ENCODE data around the gene ABCC6. TPM values are rescaled to one million over a fixed set of nuclear protein-coding genes. Genes with fewer than 3 reads are reported as not detected.

ABCC6 gene
- polyA plus RNA-seq, 1 donor from 2014 or later: not detected

DNA sequence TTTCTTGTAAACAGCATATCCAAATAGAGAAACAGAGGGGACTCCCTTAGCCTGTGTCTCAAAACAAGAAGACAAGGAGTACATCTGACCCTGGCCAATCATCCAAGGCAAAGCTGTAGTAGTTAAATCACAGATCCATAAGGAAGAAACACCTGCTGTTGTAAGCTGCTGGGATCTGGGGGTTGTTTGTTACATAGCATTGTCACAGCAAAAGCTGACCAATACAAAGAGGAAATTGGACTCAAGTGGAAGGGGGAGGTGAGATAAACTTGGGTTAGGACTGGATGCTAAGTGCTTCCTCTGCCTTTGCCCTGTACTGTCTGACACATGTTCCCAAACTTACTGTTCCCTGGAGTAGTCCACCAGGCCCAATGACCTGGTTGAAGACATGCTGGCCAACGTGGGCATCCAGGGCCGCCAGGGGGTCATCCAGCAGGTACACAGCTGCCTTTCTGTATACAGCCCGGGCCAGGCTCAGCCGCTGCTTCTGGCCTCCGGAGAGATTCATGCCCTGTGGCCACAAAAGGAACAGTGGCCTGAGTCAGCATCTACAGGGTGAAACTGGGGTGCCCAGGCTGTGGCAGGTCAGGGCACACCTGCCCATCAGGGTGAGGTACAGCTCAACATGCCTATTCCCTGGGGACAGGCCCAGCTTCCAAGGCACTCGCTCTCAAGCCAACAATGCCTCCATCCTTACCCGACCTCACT is 44.7 kb downstream of the ABCC6 start:
- Histone ChIP-seq H3K9me2 (ENCODE audit: insufficient read depth, low read length) (no peaks in the 10 kb centered on the region), H3K27ac (ENCODE audit: low read length) (no peak overlapping the region), H3K27me3 (ENCODE audit: insufficient read depth, low read depth, low read length) (no peaks in the 10 kb centered on the region), H3K4me2 (ENCODE audit: low read length) (no peak overlapping the region), H4K20me1 (ENCODE audit: insufficient read depth) (no peaks in the 10 kb centered on the region), H3K79me2 (replicated peaks; ENCODE audit: insufficient read depth, low read length) (no peaks in the 10 kb centered on the region), H3K9me3 (ENCODE audit: low read length) (no peaks in the 10 kb centered on the region), H3F3A (ENCODE audit: insufficient read depth, low read length, poor library complexity, severe bottlenecking) (no peaks in the 10 kb centered on the region), H3K36me3 (ENCODE audit: insufficient read depth, low read length) (no peaks in the 10 kb centered on the region), H3K4me3 (ENCODE audit: low read length) (no peak overlapping the region), H2AFZ (ENCODE audit: low read depth, low read length) (no peak overlapping the region), H3K9ac (ENCODE audit: low read length) (no peak overlapping the region)
- TF ChIP-seq, protein P1, sequence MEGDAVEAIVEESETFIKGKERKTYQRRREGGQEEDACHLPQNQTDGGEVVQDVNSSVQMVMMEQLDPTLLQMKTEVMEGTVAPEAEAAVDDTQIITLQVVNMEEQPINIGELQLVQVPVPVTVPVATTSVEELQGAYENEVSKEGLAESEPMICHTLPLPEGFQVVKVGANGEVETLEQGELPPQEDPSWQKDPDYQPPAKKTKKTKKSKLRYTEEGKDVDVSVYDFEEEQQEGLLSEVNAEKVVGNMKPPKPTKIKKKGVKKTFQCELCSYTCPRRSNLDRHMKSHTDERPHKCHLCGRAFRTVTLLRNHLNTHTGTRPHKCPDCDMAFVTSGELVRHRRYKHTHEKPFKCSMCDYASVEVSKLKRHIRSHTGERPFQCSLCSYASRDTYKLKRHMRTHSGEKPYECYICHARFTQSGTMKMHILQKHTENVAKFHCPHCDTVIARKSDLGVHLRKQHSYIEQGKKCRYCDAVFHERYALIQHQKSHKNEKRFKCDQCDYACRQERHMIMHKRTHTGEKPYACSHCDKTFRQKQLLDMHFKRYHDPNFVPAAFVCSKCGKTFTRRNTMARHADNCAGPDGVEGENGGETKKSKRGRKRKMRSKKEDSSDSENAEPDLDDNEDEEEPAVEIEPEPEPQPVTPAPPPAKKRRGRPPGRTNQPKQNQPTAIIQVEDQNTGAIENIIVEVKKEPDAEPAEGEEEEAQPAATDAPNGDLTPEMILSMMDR (IDR thresholded peaks at IDR 0.05; ENCODE audit: poor library complexity, severe bottlenecking): no peak

DNA sequence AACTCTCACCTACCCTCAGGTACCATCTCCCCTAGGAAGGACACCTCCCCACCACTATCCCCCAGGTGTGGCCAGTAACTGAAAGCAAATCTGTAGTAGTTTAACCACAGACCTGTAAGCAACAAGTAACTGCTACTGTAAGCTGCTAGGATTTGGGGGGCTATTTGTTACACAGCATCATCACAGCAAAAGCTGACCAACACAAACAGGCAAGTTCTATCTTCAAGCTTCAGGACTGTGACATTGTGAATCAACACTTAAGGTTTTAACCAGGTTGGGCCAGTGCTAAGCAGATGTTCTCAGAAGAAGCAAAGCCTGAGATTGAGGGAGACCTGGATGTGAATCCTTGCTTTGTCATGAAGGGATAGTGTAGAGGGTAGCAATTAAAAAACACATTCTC is 47.0 kb downstream of the ABCC6 start:
- H3K4me3 ChIP-seq (ENCODE audit: low read length): no peak overlapping the region
- no peak overlapping the region for H2AFZ ChIP-seq (ENCODE audit: low read depth, low read length)
- no peaks in the 10 kb centered on the region for H3F3A ChIP-seq (ENCODE audit: insufficient read depth, low read length, poor library complexity, severe bottlenecking)
- H3K27ac ChIP-seq (ENCODE audit: low read length): no peak overlapping the region
- H3K27me3 ChIP-seq (ENCODE audit: insufficient read depth, low read depth, low read length): no peaks in the 10 kb centered on the region
- H3K9me2 ChIP-seq (ENCODE audit: insufficient read depth, low read length): no peaks in the 10 kb centered on the region
- TF ChIP-seq TAF1 (IDR thresholded peaks at IDR 0.05; ENCODE audit: low read depth): no peak
- TF ChIP-seq SMC3 (conservative IDR thresholded peaks at IDR 0.05; ENCODE audit: poor library complexity): no peak
- TF ChIP-seq EP300 (conservative IDR thresholded peaks at IDR 0.05; ENCODE audit: poor library complexity, severe bottlenecking): no peak
- H3K79me2 ChIP-seq (replicated peaks; ENCODE audit: insufficient read depth, low read length): no peaks in the 10 kb centered on the region
- H3K9me3 ChIP-seq (ENCODE audit: low read length): no peaks in the 10 kb centered on the region
- no peaks in the 10 kb centered on the region for H4K20me1 ChIP-seq (ENCODE audit: insufficient read depth)
- no peak overlapping the region for H3K4me2 ChIP-seq (ENCODE audit: low read length)
- H3K9ac ChIP-seq (ENCODE audit: low read length): no peak overlapping the region
- no peaks in the 10 kb centered on the region for H3K36me3 ChIP-seq (ENCODE audit: insufficient read depth, low read length)

DNA sequence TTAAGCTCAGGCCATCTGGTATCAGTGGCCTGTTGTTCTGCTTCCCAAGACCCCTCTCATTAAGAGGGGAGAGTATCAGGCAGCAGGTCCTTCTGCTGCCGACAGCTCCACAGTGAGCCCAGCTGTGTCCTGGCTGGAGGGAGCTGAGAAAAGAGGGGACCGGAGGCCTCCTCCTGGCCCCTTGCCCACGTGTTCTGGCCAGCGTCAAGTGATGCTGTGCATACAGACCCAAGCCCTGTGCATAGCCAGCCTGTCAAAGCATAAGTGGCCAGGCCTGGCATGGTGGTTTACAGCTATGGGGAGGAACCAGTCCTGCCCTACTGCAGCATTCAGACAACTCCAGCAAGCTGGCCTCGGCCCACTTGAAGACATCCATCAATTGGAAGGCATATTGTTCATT is 48.0 kb downstream of the ABCC6 start:
- no peak for TF ChIP-seq SMC3 (conservative IDR thresholded peaks at IDR 0.05; ENCODE audit: poor library complexity)
- TF ChIP-seq TAF1 (IDR thresholded peaks at IDR 0.05; ENCODE audit: low read depth): no peak
- TF ChIP-seq EP300 (conservative IDR thresholded peaks at IDR 0.05; ENCODE audit: poor library complexity, severe bottlenecking): no peak
- TF ChIP-seq, protein P2, sequence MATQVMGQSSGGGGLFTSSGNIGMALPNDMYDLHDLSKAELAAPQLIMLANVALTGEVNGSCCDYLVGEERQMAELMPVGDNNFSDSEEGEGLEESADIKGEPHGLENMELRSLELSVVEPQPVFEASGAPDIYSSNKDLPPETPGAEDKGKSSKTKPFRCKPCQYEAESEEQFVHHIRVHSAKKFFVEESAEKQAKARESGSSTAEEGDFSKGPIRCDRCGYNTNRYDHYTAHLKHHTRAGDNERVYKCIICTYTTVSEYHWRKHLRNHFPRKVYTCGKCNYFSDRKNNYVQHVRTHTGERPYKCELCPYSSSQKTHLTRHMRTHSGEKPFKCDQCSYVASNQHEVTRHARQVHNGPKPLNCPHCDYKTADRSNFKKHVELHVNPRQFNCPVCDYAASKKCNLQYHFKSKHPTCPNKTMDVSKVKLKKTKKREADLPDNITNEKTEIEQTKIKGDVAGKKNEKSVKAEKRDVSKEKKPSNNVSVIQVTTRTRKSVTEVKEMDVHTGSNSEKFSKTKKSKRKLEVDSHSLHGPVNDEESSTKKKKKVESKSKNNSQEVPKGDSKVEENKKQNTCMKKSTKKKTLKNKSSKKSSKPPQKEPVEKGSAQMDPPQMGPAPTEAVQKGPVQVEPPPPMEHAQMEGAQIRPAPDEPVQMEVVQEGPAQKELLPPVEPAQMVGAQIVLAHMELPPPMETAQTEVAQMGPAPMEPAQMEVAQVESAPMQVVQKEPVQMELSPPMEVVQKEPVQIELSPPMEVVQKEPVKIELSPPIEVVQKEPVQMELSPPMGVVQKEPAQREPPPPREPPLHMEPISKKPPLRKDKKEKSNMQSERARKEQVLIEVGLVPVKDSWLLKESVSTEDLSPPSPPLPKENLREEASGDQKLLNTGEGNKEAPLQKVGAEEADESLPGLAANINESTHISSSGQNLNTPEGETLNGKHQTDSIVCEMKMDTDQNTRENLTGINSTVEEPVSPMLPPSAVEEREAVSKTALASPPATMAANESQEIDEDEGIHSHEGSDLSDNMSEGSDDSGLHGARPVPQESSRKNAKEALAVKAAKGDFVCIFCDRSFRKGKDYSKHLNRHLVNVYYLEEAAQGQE (IDR thresholded peaks at IDR 0.05; ENCODE audit: borderline replicate concordance): no peak
- TF ChIP-seq, protein P1 (IDR thresholded peaks at IDR 0.05; ENCODE audit: poor library complexity, severe bottlenecking): no peak
- TF ChIP-seq MXI1 (conservative IDR thresholded peaks at IDR 0.05; ENCODE audit: poor library complexity, severe bottlenecking): no peak
- no peak for TF ChIP-seq POLR2AphosphoS5 (IDR thresholded peaks at IDR 0.05)
- TF ChIP-seq RAD21 (conservative IDR thresholded peaks at IDR 0.05): no peak
- TF ChIP-seq EZH2 (IDR thresholded peaks at IDR 0.05; ENCODE audit: borderline replicate concordance, insufficient read depth, low read length, poor library complexity, severe bottlenecking): no peak
- Histone ChIP-seq H4K20me1 (ENCODE audit: insufficient read depth) (no peaks in the 10 kb centered on the region), H3F3A (ENCODE audit: insufficient read depth, low read length, poor library complexity, severe bottlenecking) (no peaks in the 10 kb centered on the region), H3K27ac (ENCODE audit: low read length) (no peak overlapping the region), H2AFZ (ENCODE audit: low read depth, low read length) (no peak overlapping the region), H3K79me2 (replicated peaks; ENCODE audit: insufficient read depth, low read length) (no peaks in the 10 kb centered on the region), H3K9me3 (ENCODE audit: low read length) (no peaks in the 10 kb centered on the region), H3K9me2 (ENCODE audit: insufficient read depth, low read length) (no peaks in the 10 kb centered on the region), H3K4me3 (ENCODE audit: low read length) (no peak overlapping the region), H3K4me2 (ENCODE audit: low read length) (no peak overlapping the region), H3K9ac (ENCODE audit: low read length) (no peak overlapping the region), H3K27me3 (ENCODE audit: insufficient read depth, low read depth, low read length) (no peaks in the 10 kb centered on the region), H3K36me3 (ENCODE audit: insufficient read depth, low read length) (no peaks in the 10 kb centered on the region)

Measured in neural cell (in vitro differentiated cells).